ENCODE data around the gene NCKAP1.
"Not testable (repeated sequence)": the region's sequence is repeated elsewhere in the genome, so short reads cannot be mapped to it uniquely, and the experiment has no call there.

NCKAP1 gene

DNA sequence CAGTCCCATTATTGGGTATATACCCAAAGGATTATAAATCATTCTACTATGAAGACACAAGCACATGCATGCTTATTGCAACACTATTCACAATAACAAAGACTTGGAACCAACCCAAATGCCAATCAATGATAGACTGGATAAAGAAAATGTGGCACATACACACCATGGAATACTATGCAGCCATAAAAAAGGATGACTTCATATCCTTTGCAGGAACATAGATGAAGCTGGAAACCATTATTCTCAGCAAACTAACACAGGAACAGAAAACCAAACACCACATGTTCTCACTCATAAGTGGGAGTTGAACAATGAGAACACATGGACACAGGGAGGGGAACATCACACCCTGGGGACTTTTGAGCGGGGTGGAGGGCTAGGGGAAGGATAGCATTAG is 158.2 kb downstream of the NCKAP1 start:
- not testable (repeated sequence) for DNase-seq (ENCODE audit: low read depth in 2 of 3, low spot score in 2 of 3)

DNA sequence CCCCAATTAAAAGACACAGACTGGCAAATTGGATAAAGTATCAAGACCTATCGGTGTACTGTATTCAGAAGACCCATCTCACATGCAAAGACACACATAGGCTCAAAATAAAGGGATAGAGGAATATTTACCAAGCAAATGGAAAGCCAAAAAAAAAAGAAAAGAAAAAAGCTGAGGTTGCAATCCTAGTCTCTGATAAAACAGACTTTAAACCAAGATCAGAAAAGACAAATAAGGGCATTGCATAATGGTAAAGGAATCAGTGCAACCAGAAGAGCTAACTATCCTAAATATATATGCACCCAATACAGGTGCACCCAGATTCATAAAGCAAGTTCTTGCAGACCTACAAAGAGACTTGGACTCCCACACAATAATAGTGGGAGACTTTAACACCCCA is 161.6 kb downstream of the NCKAP1 start:
- DNase-seq (ENCODE audit: low read depth in 2 of 3, low spot score in 2 of 3): not testable (repeated sequence)

DNA sequence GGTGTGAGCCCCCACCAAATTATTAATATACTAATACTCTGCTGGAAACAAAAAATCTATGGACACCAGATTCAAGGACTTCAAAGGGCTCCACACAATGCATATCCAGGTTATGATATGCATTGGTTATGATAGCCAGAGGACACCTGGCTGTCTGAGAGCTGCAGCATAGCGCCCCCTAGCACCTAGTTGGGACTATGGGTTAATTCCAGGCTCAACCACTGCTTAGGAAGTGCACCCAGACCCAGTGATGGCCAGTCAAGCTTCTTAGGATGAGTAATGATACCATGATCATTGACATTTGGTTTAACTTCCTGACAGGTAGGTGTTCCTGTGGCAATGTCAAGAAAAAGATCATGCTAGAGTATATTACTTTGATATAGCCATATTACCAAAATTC is 168.0 kb downstream of the NCKAP1 start:
- no peak for DNase-seq (ENCODE audit: low read depth in 2 of 3, low spot score in 2 of 3)

DNA sequence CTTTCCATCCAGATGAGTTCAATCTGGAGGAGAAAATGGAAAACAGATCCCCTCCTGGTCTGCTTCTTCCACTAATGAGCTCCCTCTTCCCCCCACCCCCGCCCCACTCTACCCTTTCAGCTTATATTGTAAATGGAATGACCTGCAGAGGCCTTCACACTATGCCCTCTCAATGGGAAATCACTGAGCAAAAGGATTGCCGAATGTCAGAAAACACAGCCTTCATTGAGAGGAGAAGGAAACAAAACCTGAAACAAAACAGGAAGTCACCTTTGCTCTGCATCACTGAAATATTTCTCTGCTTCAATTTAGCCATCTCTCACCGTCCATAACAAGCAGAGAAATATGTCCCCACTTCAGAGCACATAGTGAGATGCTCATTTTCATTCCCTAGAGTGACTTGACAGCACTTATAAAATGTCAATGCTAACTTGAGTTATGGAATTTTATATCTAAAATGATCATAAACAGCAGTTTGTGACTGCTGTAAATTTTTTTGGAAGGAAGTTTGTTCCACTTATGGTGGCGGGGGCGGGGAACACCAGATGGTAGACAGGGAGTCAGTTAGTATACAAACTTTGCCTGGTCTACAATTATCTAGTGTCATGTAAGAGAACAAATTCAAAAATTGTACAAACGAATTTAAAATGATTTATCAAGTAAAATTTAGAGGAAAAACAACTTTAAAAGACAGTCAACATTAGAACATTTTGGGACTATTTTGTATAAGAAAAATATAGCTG is 170.0 kb downstream of the NCKAP1 start:
- DNase-seq (ENCODE audit: low read depth in 2 of 3, low spot score in 2 of 3): no peak

DNA sequence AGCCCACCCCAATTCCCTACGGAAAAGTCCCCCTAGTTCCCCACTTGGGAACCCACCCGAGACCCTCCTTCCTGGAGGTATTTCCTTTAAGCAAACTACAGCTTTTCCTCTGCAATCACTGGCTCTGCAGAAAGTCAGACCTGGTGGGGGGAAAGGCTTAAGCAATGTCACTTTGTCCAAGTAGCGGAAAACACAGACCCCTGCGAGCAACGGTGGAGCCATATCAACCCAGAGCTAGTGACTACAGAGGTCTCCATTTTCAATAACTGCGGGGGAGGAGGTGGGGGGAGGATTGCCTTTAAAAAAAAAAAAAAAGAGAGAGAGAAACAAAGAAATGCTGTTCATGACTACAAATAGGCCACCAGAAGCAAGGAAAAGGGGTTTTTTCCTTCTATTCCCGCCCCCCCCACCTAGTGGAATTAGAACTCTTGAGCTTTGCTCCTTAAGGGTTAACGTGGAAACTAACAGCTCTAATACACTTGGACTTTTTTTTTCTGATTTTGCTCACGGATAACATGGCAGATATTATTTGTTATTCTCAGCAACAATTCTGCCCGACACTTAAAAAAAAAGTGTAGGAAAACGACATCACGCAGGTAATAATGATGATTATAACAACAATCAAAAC is 170.7 kb downstream of the NCKAP1 start:
- DNase-seq (ENCODE audit: low read depth in 2 of 3, low spot score in 2 of 3): no peak

DNA sequence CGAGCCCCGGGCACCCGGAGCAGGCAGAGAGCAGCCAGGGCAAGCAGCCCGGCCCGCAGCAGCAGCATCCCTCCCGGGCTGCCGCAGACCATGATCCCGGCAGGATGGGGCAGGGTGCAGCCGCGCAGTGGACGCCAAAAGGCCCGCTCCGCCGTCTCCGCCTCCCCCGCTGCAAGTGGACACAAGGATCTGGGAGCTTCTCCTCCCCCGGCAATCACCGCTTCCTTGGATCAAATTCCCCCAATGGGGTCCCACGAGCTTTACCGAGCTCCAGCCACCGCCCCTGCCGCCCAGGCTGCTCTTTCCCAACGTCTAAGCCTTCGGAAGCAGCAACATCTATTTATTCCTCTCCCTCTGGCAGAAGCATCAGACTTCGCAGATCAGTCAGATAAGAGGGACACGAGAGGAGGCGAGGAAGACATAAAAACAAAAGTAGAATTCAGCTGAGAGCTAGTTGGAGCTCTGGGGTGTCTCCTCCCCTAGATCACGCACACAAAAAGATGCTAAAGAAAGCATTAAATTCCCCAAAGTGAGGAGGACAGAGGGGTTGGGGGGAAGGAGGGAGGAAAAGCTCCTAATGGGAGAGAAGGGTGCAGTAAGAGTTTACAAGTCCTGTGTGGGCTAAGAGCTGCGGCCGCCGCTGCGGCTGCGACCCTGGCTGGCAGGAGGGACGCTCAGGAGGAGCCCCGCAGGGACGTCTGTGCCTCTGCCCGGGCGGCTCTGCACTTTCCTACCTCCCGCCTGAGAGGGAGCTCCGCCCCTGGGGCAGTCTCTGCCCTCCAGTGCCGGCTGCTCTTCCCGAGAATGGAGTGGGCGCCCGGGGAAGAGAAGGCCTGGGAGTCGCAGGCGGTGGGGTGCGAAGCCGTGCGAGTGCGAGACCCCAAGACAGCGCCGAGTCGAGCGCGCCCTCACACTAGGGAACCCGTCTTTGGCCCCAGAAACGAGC is 171.5 kb downstream of the NCKAP1 start, which contains the start of gene FRZB:
Gene FRZB (minus strand): TSS at position 177 of the 946 bp plus-strand sequence. CDS start 85 bp downstream, at position 92.
- DNase-seq (ENCODE audit: low read depth in 2 of 3, low spot score in 2 of 3): no peak

DNA sequence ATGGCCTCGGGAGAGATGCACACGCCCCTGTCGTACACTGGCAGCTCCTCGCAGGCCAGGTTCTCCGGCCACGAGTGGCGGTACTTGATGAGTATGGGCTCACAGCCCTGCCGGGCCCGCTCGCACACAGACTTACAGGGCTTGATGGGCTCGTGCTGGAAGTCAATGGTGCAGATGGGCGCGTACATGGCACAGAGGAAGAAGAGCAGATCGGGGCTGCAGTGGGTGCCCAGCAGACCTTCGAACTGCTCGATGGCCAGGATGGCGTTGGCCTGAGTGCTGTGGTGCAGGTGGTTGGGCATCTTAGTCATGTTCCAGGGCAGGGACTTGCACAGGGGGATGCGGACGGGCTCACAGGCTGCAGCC is 172.2 kb downstream of the NCKAP1 start:
- DNase-seq (ENCODE audit: low read depth in 2 of 3, low spot score in 2 of 3): no peak

DNA sequence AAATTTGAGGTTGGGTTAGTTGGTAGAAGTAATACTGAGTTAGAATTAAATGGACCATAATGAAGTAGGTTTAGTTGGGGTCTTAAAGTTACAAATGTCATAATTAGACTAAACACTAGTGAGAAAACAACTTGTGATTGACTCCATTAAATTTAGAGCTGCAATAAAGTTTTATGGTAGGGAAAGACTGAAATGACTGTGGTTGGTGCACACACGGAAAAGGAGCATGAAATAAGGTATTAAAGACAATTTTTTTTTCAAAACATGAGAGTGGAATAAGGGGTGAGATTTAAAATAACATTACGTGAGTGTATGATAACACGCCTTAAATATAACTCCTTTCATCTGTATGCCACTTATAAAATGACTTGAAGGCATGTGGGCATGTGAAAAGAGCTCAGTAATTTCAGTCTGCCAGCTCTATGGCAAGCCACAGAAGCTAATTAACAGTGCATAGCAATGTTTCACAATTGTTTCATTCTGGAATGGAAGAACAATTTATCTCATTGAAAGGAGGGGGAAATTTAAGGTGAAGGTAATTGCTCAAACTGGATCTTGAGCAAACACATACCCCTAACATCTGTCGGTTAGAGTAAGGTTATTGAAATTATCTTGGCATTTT is 173.2 kb downstream of the NCKAP1 start:
- no peak for DNase-seq (ENCODE audit: low read depth in 2 of 3, low spot score in 2 of 3)

DNA sequence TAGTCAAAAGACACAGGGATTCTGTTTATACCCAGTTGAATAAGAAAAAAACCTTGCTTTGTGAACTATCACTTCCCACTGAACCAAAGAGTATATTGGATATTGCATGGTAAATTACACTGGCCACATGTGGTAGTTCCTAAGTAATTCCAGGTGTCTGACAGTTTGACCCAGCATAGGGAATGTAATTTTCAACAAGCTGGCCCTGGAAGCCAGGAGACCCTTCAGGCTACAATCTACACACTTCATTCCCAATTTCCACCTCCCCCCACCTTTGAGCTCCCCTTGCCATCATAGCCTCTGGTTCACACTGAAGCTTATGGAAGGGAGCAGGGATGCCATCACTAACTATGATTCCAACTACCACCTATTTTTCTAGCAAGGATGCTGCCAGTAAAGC is 174.6 kb downstream of the NCKAP1 start:
- DNase-seq (ENCODE audit: low read depth in 2 of 3, low spot score in 2 of 3): no peak

DNA sequence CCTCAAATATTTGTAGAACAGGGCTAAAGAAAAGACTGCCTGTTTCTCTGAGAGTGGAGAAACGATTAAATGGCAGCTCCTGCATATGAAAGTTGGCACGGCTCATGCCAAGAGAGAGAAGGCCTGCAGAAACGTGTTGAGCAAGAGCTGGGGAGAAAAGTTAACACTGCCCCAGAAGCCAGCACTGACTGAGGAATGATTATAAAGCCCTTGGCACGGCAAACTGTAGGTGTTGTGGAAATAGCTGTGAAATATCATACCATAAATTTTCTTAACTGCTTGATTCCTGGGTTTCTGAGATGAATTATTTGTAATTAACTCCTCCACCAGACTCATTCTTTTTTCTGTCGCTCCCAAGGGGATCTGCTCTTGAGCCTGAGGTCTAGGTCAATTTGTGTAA is 176.2 kb downstream of the NCKAP1 start:
- no peak for DNase-seq (ENCODE audit: low read depth in 2 of 3, low spot score in 2 of 3)

DNA sequence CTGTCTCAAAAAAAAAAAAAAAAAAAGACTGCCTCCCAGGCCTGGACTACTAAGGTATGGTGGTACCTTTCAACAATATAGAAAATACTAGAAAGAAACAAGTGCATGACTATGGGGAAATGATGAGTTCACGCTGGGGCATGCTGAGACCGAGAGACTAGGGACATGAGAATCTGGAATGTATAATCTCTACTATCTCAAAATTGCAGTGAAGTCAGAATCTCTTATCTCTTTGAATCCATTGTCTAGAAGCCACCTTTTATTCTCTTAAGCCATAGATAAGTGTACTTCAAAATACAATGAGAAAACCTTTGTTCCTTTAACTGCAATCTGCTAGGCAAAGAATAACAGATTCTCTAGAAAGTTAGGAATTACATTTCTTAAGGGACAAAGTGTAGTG is 177.4 kb downstream of the NCKAP1 start:
- DNase-seq (ENCODE audit: low read depth in 2 of 3, low spot score in 2 of 3): no peak

Measured in activated CD8-positive, alpha-beta memory T cell treated with anti-CD3 and anti-CD28 coated beads for 48 hours (primary cell).